C4-2B (cell line): ENCODE measurements around the gene STIP1.

Experiments used
- CTCF ChIP-seq: fragments of 450-650 bp; conservative IDR thresholded peaks from 2 replicates; pipeline ENCODE4 v1.5.1; 2017; ENCODE audit warnings: mild to moderate bottlenecking
- ZFX ChIP-seq: fragments of 450-650 bp; IDR thresholded peaks from 2 replicates; pipeline ENCODE4 v1.6.1; 2017

DNA sequence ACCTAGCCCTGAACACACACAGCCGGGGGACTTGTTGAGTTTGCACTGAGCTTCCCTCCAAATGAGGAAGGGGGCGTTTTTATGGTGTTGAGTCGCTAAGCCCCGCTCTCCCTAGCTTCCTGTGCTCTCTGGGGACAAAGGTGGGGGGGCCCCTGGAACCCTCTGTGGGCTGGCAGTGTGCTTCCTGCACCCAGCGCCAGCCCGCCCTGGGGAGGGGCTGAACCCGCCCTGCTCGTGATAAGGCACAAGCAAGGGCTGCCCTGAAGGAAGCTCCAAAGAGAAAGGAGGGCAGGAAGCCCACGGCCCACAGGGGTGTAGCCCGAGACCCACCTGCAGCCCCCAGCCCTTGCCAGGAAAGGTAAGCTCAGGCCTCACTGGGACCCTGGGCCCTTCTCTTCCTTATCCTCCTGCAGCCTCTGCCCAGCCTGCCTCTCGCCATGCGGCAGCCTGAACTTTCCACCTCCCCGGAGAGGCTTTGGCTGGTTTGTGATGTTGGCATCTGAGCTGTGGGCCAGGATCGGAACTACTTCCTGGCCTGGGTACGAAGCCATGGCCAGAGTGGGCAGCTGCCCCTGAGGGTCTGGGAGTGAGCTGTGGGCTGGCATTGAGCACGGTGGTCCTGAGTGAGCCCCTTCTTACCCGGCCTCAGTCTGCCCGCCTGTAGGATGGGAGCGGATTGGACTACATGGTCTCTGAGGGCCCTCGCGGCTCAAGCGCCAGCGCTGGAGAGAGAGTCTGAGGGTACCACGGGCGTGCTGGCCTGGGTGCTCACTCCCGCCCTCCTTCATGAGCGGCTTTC is 20.7 kb downstream of the STIP1 start, which contains the start of gene FERMT3:
- TF ChIP-seq CTCF (no peak), ZFX (no peak)
